ENCODE data around the gene LRMDA. TPM values are rescaled to one million over a fixed set of nuclear protein-coding genes. Genes with fewer than 3 reads are reported as not detected.

LRMDA gene
- polyA plus RNA-seq, 3 donors: 39.8 to 59.6 (median 56.4) TPM

GRCh38 chr10:75404815-75405597 is 26.4 kb upstream of the LRMDA start:
- peak overlapping the region; percentile 85 for H2AFZ ChIP-seq (ENCODE audit: insufficient read depth, low read depth, low read length, poor library complexity, severe bottlenecking)
- H4K20me1 ChIP-seq (ENCODE audit: insufficient read depth, low read length): peaks cover 26% of the 10 kb centered on the region
- H3K36me3 ChIP-seq (replicated peaks in 1 of 2; ENCODE audit: control insufficient read depth in 1 of 2, insufficient read depth in 2 of 2, low read length in 2 of 2): no peaks in the 10 kb centered on the region
- WGBS (ENCODE audit: insufficient coverage): 18% methylated on average over 53 of the region's 56 CpGs
- H3K9me3 ChIP-seq (replicated peaks in 1 of 2; ENCODE audit: control insufficient read depth in 1 of 2, insufficient read depth in 1 of 2, low read length in 2 of 2): peaks cover 0 to 19% of the 10 kb centered on the region in 2 donors
- peaks cover 42 to 52% of the 10 kb centered on the region in 2 donors for H3K27me3 ChIP-seq (ENCODE audit: control insufficient read depth in 2 of 2, insufficient read depth in 2 of 2, low read length in 2 of 2)
- no peak overlapping the region for H3K9ac ChIP-seq (ENCODE audit: insufficient read depth, low read length, poor library complexity, severe bottlenecking)
- H3K79me2 ChIP-seq (ENCODE audit: insufficient read depth, low read length): peaks cover 10% of the 10 kb centered on the region
- no peak overlapping the region for H3K27ac ChIP-seq (ENCODE audit: low read depth in 1 of 2, low read length in 2 of 2)
- no peak for TF ChIP-seq CTCF (IDR thresholded peaks at IDR 0.05)
- H3K4me3 ChIP-seq (replicated peaks in 1 of 3; ENCODE audit: low read depth in 2 of 3, low read length in 3 of 3): peak overlapping the region in 1 of 3 experiments; percentile 100
- peaks cover 51 to 78% of the 10 kb centered on the region in 2 donors for H3K4me1 ChIP-seq (ENCODE audit: control insufficient read depth in 1 of 2, insufficient read depth in 2 of 2, low read length in 2 of 2)
- no peak for DNase-seq
- peaks cover 0 to 22% (median 17%) of the 10 kb centered on the region in 7 donors for H3K9me3 Mint-ChIP-seq
- intact Hi-C loops (cut with micrococcal nuclease): loop anchor here (5.0 to 10.0 kb wide), 5 partner anchors 122 to 632 kb away; no protein-coding TSS in a partner anchor
- peaks cover 51 to 74% (median 58%) of the 10 kb centered on the region in 3 donors for H3K27me3 Mint-ChIP-seq (ENCODE audit: low read depth in 3 of 3)
- no peak overlapping the region for H3K27ac Mint-ChIP-seq
- H3K4me3 Mint-ChIP-seq: peak overlapping the region; percentile 20 to 98
- peaks cover 17 to 18% of the 10 kb centered on the region in 2 donors for H3K36me3 Mint-ChIP-seq
- H3K4me2 ChIP-seq (replicated peaks; ENCODE audit: extremely low read depth, low read length, poor library complexity, severe bottlenecking): peak overlapping the region; percentile 98
- H3K4me1 Mint-ChIP-seq: peaks cover 52% of the 10 kb centered on the region

GRCh38 chr10:75405598-75406461 is 25.6 kb upstream of the LRMDA start:
- Histone ChIP-seq H3K4me2 (replicated peaks; ENCODE audit: extremely low read depth, low read length, poor library complexity, severe bottlenecking) (no peak overlapping the region), H3K27ac (ENCODE audit: low read depth in 1 of 2, low read length in 2 of 2) (no peak overlapping the region), H3K4me1 (ENCODE audit: control insufficient read depth in 1 of 2, insufficient read depth in 2 of 2, low read length in 2 of 2) (peaks cover 51 to 72% of the 10 kb centered on the region in 2 donors), H3K27me3 (ENCODE audit: control insufficient read depth in 2 of 2, insufficient read depth in 2 of 2, low read length in 2 of 2) (peaks cover 42 to 58% of the 10 kb centered on the region in 2 donors), H3K4me3 (replicated peaks in 1 of 3; ENCODE audit: low read depth in 2 of 3, low read length in 3 of 3) (peak overlapping the region in 1 of 3 experiments; percentile 100), H3K79me2 (ENCODE audit: insufficient read depth, low read length) (peaks cover 2% of the 10 kb centered on the region), H3K36me3 (replicated peaks in 1 of 2; ENCODE audit: control insufficient read depth in 1 of 2, insufficient read depth in 2 of 2, low read length in 2 of 2) (no peaks in the 10 kb centered on the region), H3K9me3 (replicated peaks in 1 of 2; ENCODE audit: control insufficient read depth in 1 of 2, insufficient read depth in 1 of 2, low read length in 2 of 2) (peaks cover 0 to 19% of the 10 kb centered on the region in 2 donors), H3K9ac (ENCODE audit: insufficient read depth, low read length, poor library complexity, severe bottlenecking) (no peak overlapping the region), H4K20me1 (ENCODE audit: insufficient read depth, low read length) (peaks cover 26% of the 10 kb centered on the region), H2AFZ (ENCODE audit: insufficient read depth, low read depth, low read length, poor library complexity, severe bottlenecking) (no peak overlapping the region)
- H3K36me3 Mint-ChIP-seq: peaks cover 18 to 20% of the 10 kb centered on the region in 2 donors
- WGBS (ENCODE audit: insufficient coverage): 77% methylated on average over 29 of the region's 39 CpGs
- no peak overlapping the region for H3K27ac Mint-ChIP-seq
- intact Hi-C loops (cut with micrococcal nuclease): loop anchor here (10.0 kb wide), 3 partner anchors 129 to 509 kb away; no protein-coding TSS in a partner anchor
- peaks cover 0 to 24% (median 17%) of the 10 kb centered on the region in 7 donors for H3K9me3 Mint-ChIP-seq
- peak overlapping the region; percentile 52 to 96 for H3K4me3 Mint-ChIP-seq
- peaks cover 60 to 82% (median 66%) of the 10 kb centered on the region in 3 donors for H3K27me3 Mint-ChIP-seq (ENCODE audit: low read depth in 3 of 3)
- H3K4me1 Mint-ChIP-seq: peaks cover 52% of the 10 kb centered on the region
- no peak for TF ChIP-seq CTCF (IDR thresholded peaks at IDR 0.05)
- no peak for DNase-seq

Data from CD14-positive monocyte (primary cell).